ENCODE data around the gene CFAP298. TPM values are rescaled to one million over a fixed set of nuclear protein-coding genes. Genes with fewer than 3 reads are reported as not detected.

The CFAP298 gene
- total RNA-seq, 4 donors from 2014 or later = 22.8 to 41.2 (median 32.8) TPM

GRCh38 chr21:32590130-32590529 lies 22.0 kb downstream of the CFAP298 start:
- Histone ChIP-seq H3K36me3 (peaks cover 0 to 11% (median 3%) of the 10 kb centered on the region in 4 donors), H3K27ac (replicated peaks in 1 of 4) (peak overlapping the region; percentile 10 to 74 (median 64)), H3K9me3 (no peaks in the 10 kb centered on the region), H3K4me1 (peaks cover 0 to 12% (median 11%) of the 10 kb centered on the region in 4 donors), H3K4me3 (peak overlapping the region in 1 of 4 donors; percentile 14), H3K27me3 (no peaks in the 10 kb centered on the region)
- DNase-seq (ENCODE audit: extremely low spot score) = no peak
- 64% methylated on average over 4 of the region's 4 CpGs for WGBS
- intact Hi-C loops (cut with DNase I) = no loop called here
- TF ChIP-seq CTCF (IDR thresholded peaks at IDR 0.05) (no peak), POLR2A (IDR thresholded peaks at IDR 0.05; ENCODE audit: low read depth) (no peak), EP300 (IDR thresholded peaks at IDR 0.05) (no peak), POLR2AphosphoS5 (IDR thresholded peaks at IDR 0.05) (no peak)

GRCh38 chr21:32587651-32588050 lies 24.5 kb downstream of the CFAP298 start:
- Histone ChIP-seq H3K4me1 (peaks cover 0 to 12% (median 11%) of the 10 kb centered on the region in 4 donors), H3K27me3 (no peaks in the 10 kb centered on the region), H3K4me3 (no peak overlapping the region), H3K27ac (replicated peaks in 1 of 4) (no peak overlapping the region), H3K9me3 (no peaks in the 10 kb centered on the region), H3K36me3 (peaks cover 0 to 11% (median 3%) of the 10 kb centered on the region in 4 donors)
- TF ChIP-seq POLR2A (IDR thresholded peaks at IDR 0.05; ENCODE audit: low read depth) (no peak), EP300 (IDR thresholded peaks at IDR 0.05) (no peak), POLR2AphosphoS5 (IDR thresholded peaks at IDR 0.05) (no peak), CTCF (IDR thresholded peaks at IDR 0.05) (no peak)
- DNase-seq (ENCODE audit: extremely low spot score) = no peak
- intact Hi-C loops (cut with DNase I) = no loop called here
- WGBS = 95% methylated on average over 5 of the region's 5 CpGs

GRCh38 chr21:32587120-32587519 lies 25.1 kb downstream of the CFAP298 start:
- no peak for TF ChIP-seq EP300 (IDR thresholded peaks at IDR 0.05)
- H3K27me3 ChIP-seq = no peaks in the 10 kb centered on the region
- no peak overlapping the region for H3K27ac ChIP-seq (replicated peaks in 1 of 4)
- WGBS = 84% methylated on average over 13 of the region's 13 CpGs
- intact Hi-C loops (cut with DNase I) = no loop called here
- DNase-seq (ENCODE audit: extremely low spot score) = no peak
- no peaks in the 10 kb centered on the region for H3K9me3 ChIP-seq
- H3K36me3 ChIP-seq = peaks cover 0 to 11% (median 3%) of the 10 kb centered on the region in 4 donors
- no peak overlapping the region for H3K4me3 ChIP-seq
- peaks cover 0 to 12% (median 11%) of the 10 kb centered on the region in 4 donors for H3K4me1 ChIP-seq

- 86% methylated on average over 9 of the region's 9 CpGs for WGBS
- no peaks in the 10 kb centered on the region for H3K27me3 ChIP-seq
- H3K27ac ChIP-seq (replicated peaks in 1 of 4) = no peak overlapping the region
- no peak for DNase-seq (ENCODE audit: extremely low spot score)
- H3K4me1 ChIP-seq = peaks cover 0 to 11% (median 10%) of the 10 kb centered on the region in 4 donors
- TF ChIP-seq POLR2A (IDR thresholded peaks at IDR 0.05; ENCODE audit: low read depth) = no peak
- no peak for TF ChIP-seq POLR2AphosphoS5 (IDR thresholded peaks at IDR 0.05)
- no peak for TF ChIP-seq CTCF (IDR thresholded peaks at IDR 0.05)
- TF ChIP-seq EP300 (IDR thresholded peaks at IDR 0.05) = no peak
- intact Hi-C loops (cut with DNase I) = no loop called here
- H3K9me3 ChIP-seq = no peaks in the 10 kb centered on the region
- no peak overlapping the region for H3K4me3 ChIP-seq
- H3K36me3 ChIP-seq = peaks cover 0 to 11% (median 3%) of the 10 kb centered on the region in 4 donors
These were observed 26.2 kb downstream of the CFAP298 start for GRCh38 chr21:32585970-32586369.

GRCh38 chr21:32585042-32585710 lies 27.0 kb downstream of the CFAP298 start, which contains the start of gene TCP10L:
TCP10L (minus strand) TSS chr21:32585523; CDS start chr21:32584304, 1,219 bp downstream.
- peaks cover 0 to 11% (median 3%) of the 10 kb centered on the region in 4 donors for H3K36me3 ChIP-seq
- TF ChIP-seq CTCF (IDR thresholded peaks at IDR 0.05) (no peak), EP300 (IDR thresholded peaks at IDR 0.05) (no peak), POLR2A (IDR thresholded peaks at IDR 0.05; ENCODE audit: low read depth) (no peak), POLR2AphosphoS5 (IDR thresholded peaks at IDR 0.05) (no peak)
- intact Hi-C loops (cut with DNase I) = no loop called here
- WGBS = 82% methylated on average over 17 of the region's 17 CpGs
- H3K9me3 ChIP-seq = no peaks in the 10 kb centered on the region
- no peaks in the 10 kb centered on the region for H3K27me3 ChIP-seq
- H3K4me1 ChIP-seq = peaks cover 0 to 3% (median 2%) of the 10 kb centered on the region in 4 donors
- no peak within 1 kb of the TSS for H3K4me3 ChIP-seq
- DNase-seq (ENCODE audit: extremely low spot score) = no peak
- H3K27ac ChIP-seq (replicated peaks in 1 of 4) = no peak within 1 kb of the TSS
